GM12878 (cell line): ENCODE measurements around the gene VNN1.

Source experiments
- CREM ChIP-seq: IDR thresholded peaks from 2 replicates; pipeline ENCODE4 v1.6.1; 2014; ENCODE audit warnings: antibody characterized with exemption, low read depth
- POLR2A ChIP-seq: IDR thresholded peaks from 2 replicates; pipeline ENCODE4 v1.6.1; 2011; ENCODE audit warnings: low read depth, mild to moderate bottlenecking, low read length
- RAD21 ChIP-seq: IDR thresholded peaks from 2 replicates; pipeline ENCODE4 v1.6.1; 2011; ENCODE audit warnings: mild to moderate bottlenecking, low read depth, low read length, moderate library complexity; ENCODE audit not compliant: insufficient read depth
- TAF1 ChIP-seq: IDR thresholded peaks from 2 replicates; pipeline ENCODE4 v1.6.1; 2011; ENCODE audit warnings: mild to moderate bottlenecking, low read depth, low read length, borderline replicate concordance
- TF ChIP-seq, protein P1 (sequence below), 3 experiments: IDR thresholded peaks in 2 of 3; conservative IDR thresholded peaks in 1 of 3; 2 replicates each; pipeline ENCODE4 v1.5.1; 2011; ENCODE audit warnings: low read depth in 3 of 3, low read length in 3 of 3, mild to moderate bottlenecking in 3 of 3, control low read depth in 2 of 3, moderate library complexity in 2 of 3, inconsistent platforms in 1 of 3, mixed read lengths in 1 of 3; ENCODE audit not compliant: control insufficient read depth in 2 of 3, insufficient read depth in 1 of 3; ENCODE audit errors: extremely low read depth in 1 of 3
- TF ChIP-seq, protein P2 (sequence below): IDR thresholded peaks from 2 replicates; pipeline ENCODE4 v1.6.1; 2012; ENCODE audit warnings: mild to moderate bottlenecking, low read depth, low read length

DNA sequence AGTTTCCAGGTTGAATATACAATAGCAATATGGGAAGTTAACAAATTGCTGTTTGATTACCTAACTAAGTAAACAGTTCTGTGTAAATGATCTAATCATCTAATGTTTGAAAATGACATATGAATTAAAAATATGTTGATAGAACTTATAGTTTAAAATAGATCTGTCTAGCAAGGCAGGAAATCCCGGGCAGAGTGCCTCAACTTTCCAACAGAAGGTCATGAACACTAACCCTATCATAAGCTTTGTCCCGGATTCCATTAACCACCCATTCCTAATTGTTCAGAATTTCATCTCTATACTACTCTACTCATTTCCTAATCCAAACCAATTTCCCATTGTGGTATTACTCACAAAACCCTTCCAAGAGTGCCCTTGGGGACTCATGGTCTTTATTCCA, 65.0 kb downstream of the VNN1 start:
- TF ChIP-seq CREM (no peak), RAD21 (no peak), TAF1 (no peak), POLR2A (no peak)
- TF ChIP-seq, protein P1, sequence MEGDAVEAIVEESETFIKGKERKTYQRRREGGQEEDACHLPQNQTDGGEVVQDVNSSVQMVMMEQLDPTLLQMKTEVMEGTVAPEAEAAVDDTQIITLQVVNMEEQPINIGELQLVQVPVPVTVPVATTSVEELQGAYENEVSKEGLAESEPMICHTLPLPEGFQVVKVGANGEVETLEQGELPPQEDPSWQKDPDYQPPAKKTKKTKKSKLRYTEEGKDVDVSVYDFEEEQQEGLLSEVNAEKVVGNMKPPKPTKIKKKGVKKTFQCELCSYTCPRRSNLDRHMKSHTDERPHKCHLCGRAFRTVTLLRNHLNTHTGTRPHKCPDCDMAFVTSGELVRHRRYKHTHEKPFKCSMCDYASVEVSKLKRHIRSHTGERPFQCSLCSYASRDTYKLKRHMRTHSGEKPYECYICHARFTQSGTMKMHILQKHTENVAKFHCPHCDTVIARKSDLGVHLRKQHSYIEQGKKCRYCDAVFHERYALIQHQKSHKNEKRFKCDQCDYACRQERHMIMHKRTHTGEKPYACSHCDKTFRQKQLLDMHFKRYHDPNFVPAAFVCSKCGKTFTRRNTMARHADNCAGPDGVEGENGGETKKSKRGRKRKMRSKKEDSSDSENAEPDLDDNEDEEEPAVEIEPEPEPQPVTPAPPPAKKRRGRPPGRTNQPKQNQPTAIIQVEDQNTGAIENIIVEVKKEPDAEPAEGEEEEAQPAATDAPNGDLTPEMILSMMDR (IDR thresholded peaks at IDR 0.05 in 2 of 3, conservative IDR thresholded peaks at IDR 0.05 in 1 of 3; ENCODE audit: control insufficient read depth in 2 of 3, extremely low read depth in 1 of 3, insufficient read depth in 1 of 3, low read depth in 3 of 3, low read length in 3 of 3), result no peak
- TF ChIP-seq, protein P2, sequence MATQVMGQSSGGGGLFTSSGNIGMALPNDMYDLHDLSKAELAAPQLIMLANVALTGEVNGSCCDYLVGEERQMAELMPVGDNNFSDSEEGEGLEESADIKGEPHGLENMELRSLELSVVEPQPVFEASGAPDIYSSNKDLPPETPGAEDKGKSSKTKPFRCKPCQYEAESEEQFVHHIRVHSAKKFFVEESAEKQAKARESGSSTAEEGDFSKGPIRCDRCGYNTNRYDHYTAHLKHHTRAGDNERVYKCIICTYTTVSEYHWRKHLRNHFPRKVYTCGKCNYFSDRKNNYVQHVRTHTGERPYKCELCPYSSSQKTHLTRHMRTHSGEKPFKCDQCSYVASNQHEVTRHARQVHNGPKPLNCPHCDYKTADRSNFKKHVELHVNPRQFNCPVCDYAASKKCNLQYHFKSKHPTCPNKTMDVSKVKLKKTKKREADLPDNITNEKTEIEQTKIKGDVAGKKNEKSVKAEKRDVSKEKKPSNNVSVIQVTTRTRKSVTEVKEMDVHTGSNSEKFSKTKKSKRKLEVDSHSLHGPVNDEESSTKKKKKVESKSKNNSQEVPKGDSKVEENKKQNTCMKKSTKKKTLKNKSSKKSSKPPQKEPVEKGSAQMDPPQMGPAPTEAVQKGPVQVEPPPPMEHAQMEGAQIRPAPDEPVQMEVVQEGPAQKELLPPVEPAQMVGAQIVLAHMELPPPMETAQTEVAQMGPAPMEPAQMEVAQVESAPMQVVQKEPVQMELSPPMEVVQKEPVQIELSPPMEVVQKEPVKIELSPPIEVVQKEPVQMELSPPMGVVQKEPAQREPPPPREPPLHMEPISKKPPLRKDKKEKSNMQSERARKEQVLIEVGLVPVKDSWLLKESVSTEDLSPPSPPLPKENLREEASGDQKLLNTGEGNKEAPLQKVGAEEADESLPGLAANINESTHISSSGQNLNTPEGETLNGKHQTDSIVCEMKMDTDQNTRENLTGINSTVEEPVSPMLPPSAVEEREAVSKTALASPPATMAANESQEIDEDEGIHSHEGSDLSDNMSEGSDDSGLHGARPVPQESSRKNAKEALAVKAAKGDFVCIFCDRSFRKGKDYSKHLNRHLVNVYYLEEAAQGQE, result no peak
